ENCODE results near the gene TMEM187.

- TF ChIP-seq POLR2AphosphoS5 (IDR thresholded peaks at IDR 0.05; ENCODE audit: borderline replicate concordance, low read depth, low read length) (no peak), EZH2 (IDR thresholded peaks at IDR 0.05) (no peak)
Observed at GRCh38 chrX:153958605-153959004, 13.9 kb upstream of the TMEM187 start.

Measured in SK-N-MC (cell line).